GM23248 (cell line): ENCODE measurements around the gene GGPS1. TPM values are rescaled to one million over a fixed set of nuclear protein-coding genes. Genes with fewer than 3 reads are reported as not detected.
A peak's percentile ranks its signal among the peaks of the same experiment; 100 is the strongest.
"Not testable (repeated sequence)": the region's sequence is repeated elsewhere in the genome, so short reads cannot be mapped to it uniquely, and the experiment has no call there.

Experiments used
- DNase-seq: peaks from one replicate; pipeline ENCODE4 v3.0.0-alpha.2; 2015
- H2AFZ ChIP-seq: fragments of 200-600 bp; sonication (generic); 2 replicates; pipeline ENCODE4 v1.6.1; 2016; ENCODE audit warnings: antibody characterized with exemption
- H3F3A ChIP-seq: fragments of 200-600 bp; sonication (generic); 2 replicates; pipeline ENCODE4 v1.6.1; 2016; ENCODE audit warnings: mild to moderate bottlenecking, antibody characterized with exemption, mixed run types; ENCODE audit not compliant: insufficient read depth
- H3K27ac ChIP-seq: fragments of 200-600 bp; sonication (generic); 2 replicates; pipeline ENCODE4 v1.5.1; 2016; ENCODE audit warnings: mild to moderate bottlenecking
- H3K27me3 ChIP-seq: fragments of 200-600 bp; sonication (generic); replicated peaks from 2 replicates; pipeline ENCODE4 v1.6.1; 2016; ENCODE audit warnings: mild to moderate bottlenecking; ENCODE audit not compliant: insufficient read depth
- H3K36me3 ChIP-seq: fragments of 200-600 bp; sonication (generic); 2 replicates; pipeline ENCODE4 v1.6.1; 2016; ENCODE audit warnings: low read depth, mild to moderate bottlenecking
- H3K4me1 ChIP-seq: fragments of 200-600 bp; sonication (generic); 2 replicates; pipeline ENCODE4 v1.6.1; 2016; ENCODE audit warnings: mild to moderate bottlenecking; ENCODE audit not compliant: insufficient read depth
- H3K4me2 ChIP-seq: fragments of 200-600 bp; sonication (generic); one replicate; pipeline ENCODE4 v1.6.1; 2016; ENCODE audit warnings: mild to moderate bottlenecking; ENCODE audit not compliant: unreplicated experiment
- H3K4me3 ChIP-seq: fragments of 200-600 bp; sonication (generic); 2 replicates; pipeline ENCODE4 v1.5.1; 2016; ENCODE audit warnings: mild to moderate bottlenecking
- H3K79me2 ChIP-seq: fragments of 200-600 bp; sonication (generic); 2 replicates; pipeline ENCODE4 v1.6.1; 2016; ENCODE audit warnings: mild to moderate bottlenecking; ENCODE audit not compliant: insufficient read depth
- H3K9ac ChIP-seq: fragments of 200-600 bp; sonication (generic); 2 replicates; pipeline ENCODE4 v1.6.1; 2016; ENCODE audit warnings: mild to moderate bottlenecking
- H3K9me2 ChIP-seq: fragments of 200-600 bp; sonication (generic); 2 replicates; pipeline ENCODE4 v1.6.1; 2016; ENCODE audit warnings: mixed run types, mild to moderate bottlenecking, moderate library complexity; ENCODE audit not compliant: insufficient read depth
- H3K9me3 ChIP-seq: fragments of 200-600 bp; sonication (generic); one replicate; pipeline ENCODE4 v1.6.1; 2017; ENCODE audit warnings: low read depth
- H4K20me1 ChIP-seq: fragments of 200-600 bp; sonication (generic); 2 replicates; pipeline ENCODE4 v1.6.0; 2016; ENCODE audit not compliant: insufficient read depth
- EZH2 ChIP-seq: fragments of 200-600 bp; sonication (generic); IDR thresholded peaks from 2 replicates; pipeline ENCODE4 v1.6.1; 2018; ENCODE audit warnings: antibody characterized with exemption, mild to moderate bottlenecking; ENCODE audit not compliant: insufficient read depth, poor library complexity, severe bottlenecking
- EZH2phosphoT487 ChIP-seq: fragments of 200-600 bp; sonication (generic); IDR thresholded peaks from 2 replicates; pipeline ENCODE4 v1.6.1; 2018; ENCODE audit warnings: antibody characterized with exemption, moderate library complexity, mild to moderate bottlenecking, low read depth; ENCODE audit not compliant: insufficient read depth
- WGBS, 2 experiments: methylation state at CpG; one replicate each; pipeline ENCODE4 v1.1.6; 2015 to 2017; ENCODE audit warnings: low lambda C conversion rate in 2 of 2, low coverage in 1 of 2; ENCODE audit errors: missing lambda C conversion rate in 2 of 2; 5-methylcytosine and 5-hydroxymethylcytosine counted together
- in situ Hi-C: fragments of 300-500 bp; cut with MboI; formaldehyde crosslinking; loops from 2 replicates; pipeline ENCODE4 v1.15.0; 2020
- polyA plus RNA-seq: library from polyadenylated mRNA; unstranded; fragments of >200 nt; fragmentation: Nextera tagmentation; extraction: Ambion mirVana; gene quantifications from 2 replicates; pipeline ENCODE4 v1.2.1, GENCODE V29; 2016
- total RNA-seq: library from RNA; depleted of rRNA; stranded (reverse); fragments of >200 nt; shearing (Covaris generic); gene quantifications from 2 replicates; pipeline ENCODE4 v1.2.3, GENCODE V29; 2014

Gene GGPS1
- total and polyA plus RNA-seq, 2 experiments from 2014 or later = 33.6 to 59.9 TPM

DNA sequence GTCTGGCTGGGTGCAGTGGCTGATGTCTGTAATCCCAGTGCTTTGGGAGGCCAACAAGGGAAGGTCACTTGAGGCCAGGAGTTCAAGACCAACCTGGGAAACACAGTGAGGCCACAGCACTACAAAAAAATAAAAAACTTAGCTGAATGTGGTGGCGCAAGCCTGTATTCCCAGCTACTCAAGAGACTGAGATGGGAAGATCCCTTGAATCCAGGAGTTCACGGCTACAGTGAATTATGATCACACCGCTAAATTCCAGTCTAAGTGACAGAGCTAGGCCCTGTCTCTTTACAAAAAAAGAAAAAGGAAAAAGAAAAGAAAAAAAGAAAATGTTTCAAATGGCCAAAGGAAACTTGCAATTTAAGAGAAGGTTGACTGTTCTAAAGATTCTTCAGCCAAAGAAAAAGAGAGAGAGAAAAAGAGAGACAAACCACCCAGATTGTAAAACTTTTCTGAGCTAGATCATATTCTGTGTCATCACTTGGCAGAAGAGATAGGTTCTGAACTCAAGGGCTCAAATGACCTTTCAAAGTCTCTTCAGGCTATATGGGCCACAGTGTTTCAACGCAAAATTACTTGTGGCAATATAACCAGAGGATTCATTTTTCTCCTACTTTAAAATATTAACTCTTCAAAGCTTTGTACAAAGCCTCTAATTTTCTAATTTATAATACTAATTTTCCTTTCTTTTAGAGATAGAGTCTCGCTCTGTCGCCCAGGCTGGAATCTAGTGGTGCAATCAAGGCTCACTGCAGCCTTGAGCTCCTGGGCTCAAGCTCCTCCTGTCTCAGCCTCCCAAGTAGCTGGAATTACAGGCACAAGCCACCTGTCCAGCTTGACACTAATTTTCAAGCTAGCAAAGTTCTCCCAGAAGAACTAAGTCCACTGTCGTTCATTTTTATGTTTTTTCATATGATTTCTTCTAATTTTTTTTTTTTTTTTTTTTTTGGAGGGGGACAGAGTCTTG lies 20.9 kb upstream of the GGPS1 start:
- Histone ChIP-seq H3K27ac (peak overlapping the region; percentile 56), H2AFZ (no peak overlapping the region), H3K9ac (peak overlapping the region; percentile 18; the same call in 1 of the 2 replicates), H4K20me1 (peaks cover 36% of the 10 kb centered on the region; the same call in 1 of the 2 replicates), H3K4me3 (peak overlapping the region; percentile 1; the same call in 1 of the 2 replicates), H3K9me2 (no peaks in the 10 kb centered on the region), H3K36me3 (no peaks in the 10 kb centered on the region), H3K4me1 (peaks cover 20% of the 10 kb centered on the region), H3K27me3 (no peaks in the 10 kb centered on the region), H3F3A (peaks cover 15% of the 10 kb centered on the region; the same call in 1 of the 2 replicates), H3K4me2 (peak overlapping the region; percentile 1), H3K9me3 (no peaks in the 10 kb centered on the region), H3K79me2 (peaks cover 93% of the 10 kb centered on the region)
- DNase-seq = peak; percentile 76
- TF ChIP-seq EZH2 = no peak
- TF ChIP-seq EZH2phosphoT487 = no peak
- in situ Hi-C loops = no loop called here
- 70 to 73% methylated on average over 7 of the region's 7 CpGs for WGBS, 2 experiments

DNA sequence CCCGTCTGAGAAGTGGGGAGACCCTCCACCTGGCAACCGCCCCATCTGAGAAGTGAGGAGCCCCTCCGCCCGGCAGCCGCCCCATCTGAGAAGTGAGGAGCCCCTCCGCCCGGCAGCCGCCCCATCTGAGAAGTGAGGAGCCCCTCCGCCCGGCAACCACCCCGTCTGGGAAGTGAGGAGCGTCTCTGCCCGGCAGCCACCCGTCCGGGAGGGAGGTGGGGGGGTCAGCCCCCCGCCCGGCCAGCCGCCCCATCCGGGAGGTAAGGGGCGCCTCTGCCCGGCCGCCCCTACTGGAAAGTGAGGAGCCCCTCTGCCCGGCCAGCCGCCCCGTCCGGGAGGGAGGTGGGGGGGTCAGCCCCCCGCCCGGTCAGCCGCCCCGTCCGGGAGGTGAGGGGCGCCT lies 19.2 kb upstream of the GGPS1 start:
- Histone ChIP-seq H3F3A (peaks cover 22% of the 10 kb centered on the region; the same call in 1 of the 2 replicates), H3K4me1 (peaks cover 34% of the 10 kb centered on the region), H3K79me2 (peaks cover 93% of the 10 kb centered on the region), H4K20me1 (peaks cover 26% of the 10 kb centered on the region; the same call in 1 of the 2 replicates)
- DNase-seq, H3K9ac ChIP-seq, in situ Hi-C loops, H3K27ac ChIP-seq, H3K36me3 ChIP-seq, H2AFZ ChIP-seq, H3K4me2 ChIP-seq, H3K9me3 ChIP-seq, H3K9me2 ChIP-seq, H3K4me3 ChIP-seq, H3K27me3 ChIP-seq: not testable (repeated sequence)
- 89 to 92% methylated on average over 2 to 30 of the region's 32 CpGs for WGBS, 2 experiments

DNA sequence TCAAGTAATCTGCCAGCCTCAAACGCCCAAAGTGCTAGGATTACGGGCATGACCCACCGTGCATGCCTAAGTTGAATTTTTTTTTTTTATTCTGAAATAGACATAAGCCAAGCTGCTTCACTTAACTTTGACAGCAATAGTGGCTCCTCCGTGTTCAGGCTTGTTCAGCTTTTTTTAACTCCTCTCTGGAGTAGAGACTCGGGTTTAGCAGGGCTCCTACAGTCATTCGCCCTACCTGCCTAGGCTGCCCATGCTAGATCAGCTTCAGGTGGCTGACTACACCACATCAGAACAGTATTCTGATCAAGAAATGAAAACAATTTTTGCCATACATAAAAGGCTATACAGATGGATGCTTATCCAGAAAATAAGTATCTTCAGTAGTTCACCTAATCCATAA lies 15.1 kb upstream of the GGPS1 start:
- H3K27ac ChIP-seq = peak overlapping the region; percentile 62
- TF ChIP-seq EZH2phosphoT487 (no peak), EZH2 (no peak)
- no peaks in the 10 kb centered on the region for H3K9me3 ChIP-seq
- H3K79me2 ChIP-seq = peaks cover 93% of the 10 kb centered on the region
- H3K4me1 ChIP-seq = peaks cover 32% of the 10 kb centered on the region
- 30 to 37% methylated on average over 6 of the region's 6 CpGs for WGBS, 2 experiments
- in situ Hi-C loops = no loop called here
- H3K9ac ChIP-seq = peak overlapping the region; percentile 69
- peaks cover 21% of the 10 kb centered on the region for H3F3A ChIP-seq
- H4K20me1 ChIP-seq = 0 out of 2 replicates have a peak, but pooled peaks cover 14% of the 10 kb centered on the region
- DNase-seq = no peak
- H2AFZ ChIP-seq = peak overlapping the region; percentile 40; the same call in 1 of the 2 replicates
- H3K9me2 ChIP-seq = no peaks in the 10 kb centered on the region
- H3K4me3 ChIP-seq = peak overlapping the region; percentile 51
- no peaks in the 10 kb centered on the region for H3K36me3 ChIP-seq
- H3K4me2 ChIP-seq = peak overlapping the region; percentile 77
- H3K27me3 ChIP-seq = no peaks in the 10 kb centered on the region

DNA sequence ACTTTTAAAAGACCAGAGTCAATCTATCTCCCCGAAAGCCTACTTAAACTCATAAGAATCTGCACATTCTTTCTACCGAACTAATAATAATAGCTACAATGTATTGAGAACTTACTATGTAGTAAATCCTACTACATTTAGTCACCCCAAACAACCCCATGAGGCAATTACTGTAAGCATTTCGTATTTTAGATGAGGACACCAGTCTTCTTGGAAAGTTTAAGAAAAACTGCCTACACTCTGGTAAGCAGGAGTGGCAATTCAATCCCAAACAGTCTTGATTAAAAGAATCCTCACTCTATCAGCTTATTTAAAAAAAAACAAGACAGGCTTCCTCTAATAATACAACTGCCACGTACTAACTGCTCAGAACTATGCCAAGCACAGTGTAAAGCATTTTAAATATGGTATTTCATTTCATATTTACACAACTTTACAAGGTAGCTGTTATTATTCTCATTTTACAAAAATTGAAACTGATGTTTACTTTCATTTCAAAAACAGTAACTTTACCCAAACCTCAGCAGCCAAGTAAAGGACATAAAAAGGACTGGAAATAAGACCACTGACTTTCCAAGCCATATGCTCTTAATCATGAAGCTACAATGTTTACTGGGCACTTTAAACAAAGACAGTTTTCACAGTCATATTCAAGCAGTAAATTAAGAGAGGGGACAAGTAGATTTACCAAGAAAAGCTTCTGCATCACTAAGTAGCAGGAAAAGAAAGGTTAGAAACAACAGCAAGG lies 14.3 kb upstream of the GGPS1 start:
- Histone ChIP-seq H2AFZ (peak overlapping the region; percentile 40), H3K9me3 (no peaks in the 10 kb centered on the region), H3F3A (peaks cover 26% of the 10 kb centered on the region), H4K20me1 (0 out of 2 replicates have a peak, but pooled peaks cover 14% of the 10 kb centered on the region), H3K9me2 (no peaks in the 10 kb centered on the region), H3K4me2 (peak overlapping the region; percentile 77), H3K79me2 (peaks cover 96% of the 10 kb centered on the region), H3K27me3 (no peaks in the 10 kb centered on the region), H3K27ac (peak overlapping the region; percentile 62), H3K36me3 (no peaks in the 10 kb centered on the region; the same call in 1 of the 2 replicates), H3K4me1 (peaks cover 32% of the 10 kb centered on the region), H3K9ac (peak overlapping the region; percentile 69), H3K4me3 (peak overlapping the region; percentile 51)
- no peak for TF ChIP-seq EZH2phosphoT487
- TF ChIP-seq EZH2 = no peak
- in situ Hi-C loops = no loop called here
- 20 to 30% methylated on average over 4 of the region's 4 CpGs for WGBS, 2 experiments
- DNase-seq = peak; percentile 62
